Fibroblast of the aortic adventitia (primary cell): Measurements from ENCODE around the gene SLC37A1. TPM values are rescaled to one million over a fixed set of nuclear protein-coding genes. Genes with fewer than 3 reads are reported as not detected.

ENCODE experiments used
- DNase-seq: peaks from one replicate; pipeline ENCODE4 v3.0.0-alpha.2; 2010; ENCODE audit warnings: low read depth
- H3K4me3 ChIP-seq: 2 replicates; pipeline ENCODE4 v1.5.1; 2011; ENCODE audit warnings: low read depth, mild to moderate bottlenecking, control low read depth, low read length, moderate library complexity
- total RNA-seq: library from RNA; depleted of rRNA; stranded (reverse); fragments of >200 nt; gene quantifications from 2 replicates; pipeline ENCODE4 v1.2.3, GENCODE V29; 2012; ENCODE audit warnings: low replicate concordance
- TF ChIP-seq, protein P1 (sequence below): IDR thresholded peaks from 2 replicates; pipeline ENCODE4 v1.5.1; 2011; ENCODE audit warnings: mild to moderate bottlenecking, low read length, control low read depth, inconsistent platforms; ENCODE audit not compliant: insufficient read depth

Gene SLC37A1
- total RNA-seq, 1 donor, result 0.27 TPM

DNA sequence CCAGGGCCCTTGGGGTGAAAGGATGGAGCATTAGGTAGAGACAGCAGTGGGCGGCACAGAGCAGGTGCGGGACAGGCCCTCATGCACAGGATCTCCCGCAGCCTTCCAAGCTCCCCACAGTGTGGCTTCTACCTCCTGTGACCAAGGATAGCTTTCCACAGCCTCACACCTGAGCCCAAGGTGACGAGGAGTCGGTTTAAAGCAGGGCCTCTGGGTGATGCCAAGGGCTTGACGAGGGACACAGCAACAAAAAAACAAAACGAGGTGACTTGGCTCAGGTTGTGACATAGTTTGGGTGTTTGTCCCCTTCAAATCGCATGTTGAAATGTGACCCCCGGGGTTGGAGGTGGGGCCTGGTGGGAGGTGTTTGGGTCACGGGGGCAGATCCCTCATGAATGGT is 32.9 kb upstream of the SLC37A1 start:
- DNase-seq, result no peak
- H3K4me3 ChIP-seq, result no peak overlapping the region
- TF ChIP-seq, protein P1, sequence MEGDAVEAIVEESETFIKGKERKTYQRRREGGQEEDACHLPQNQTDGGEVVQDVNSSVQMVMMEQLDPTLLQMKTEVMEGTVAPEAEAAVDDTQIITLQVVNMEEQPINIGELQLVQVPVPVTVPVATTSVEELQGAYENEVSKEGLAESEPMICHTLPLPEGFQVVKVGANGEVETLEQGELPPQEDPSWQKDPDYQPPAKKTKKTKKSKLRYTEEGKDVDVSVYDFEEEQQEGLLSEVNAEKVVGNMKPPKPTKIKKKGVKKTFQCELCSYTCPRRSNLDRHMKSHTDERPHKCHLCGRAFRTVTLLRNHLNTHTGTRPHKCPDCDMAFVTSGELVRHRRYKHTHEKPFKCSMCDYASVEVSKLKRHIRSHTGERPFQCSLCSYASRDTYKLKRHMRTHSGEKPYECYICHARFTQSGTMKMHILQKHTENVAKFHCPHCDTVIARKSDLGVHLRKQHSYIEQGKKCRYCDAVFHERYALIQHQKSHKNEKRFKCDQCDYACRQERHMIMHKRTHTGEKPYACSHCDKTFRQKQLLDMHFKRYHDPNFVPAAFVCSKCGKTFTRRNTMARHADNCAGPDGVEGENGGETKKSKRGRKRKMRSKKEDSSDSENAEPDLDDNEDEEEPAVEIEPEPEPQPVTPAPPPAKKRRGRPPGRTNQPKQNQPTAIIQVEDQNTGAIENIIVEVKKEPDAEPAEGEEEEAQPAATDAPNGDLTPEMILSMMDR, result no peak

GRCh38 chr21:42481169-42481568 is 32.5 kb upstream of the SLC37A1 start:
- no peak for DNase-seq
- H3K4me3 ChIP-seq, result no peak overlapping the region
- TF ChIP-seq, protein P1, result no peak

DNA sequence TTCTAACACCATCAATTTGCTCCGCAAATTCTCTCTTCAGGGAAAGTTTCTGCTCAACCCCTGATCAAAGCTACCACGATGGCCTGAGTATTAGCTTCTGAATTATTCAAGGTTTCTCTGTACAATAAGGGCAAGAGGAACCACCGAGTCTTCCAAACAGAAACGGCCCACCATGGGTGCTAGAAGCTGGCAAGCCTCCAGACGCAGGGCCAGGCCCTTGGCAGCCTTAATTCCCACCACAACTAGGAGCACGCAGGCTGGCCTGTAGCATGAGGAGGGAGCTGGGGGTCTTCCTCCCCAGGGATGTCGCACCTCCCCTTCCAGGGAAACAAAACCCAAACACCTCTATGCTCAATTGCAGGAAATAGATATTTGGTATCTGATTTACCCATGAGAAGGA is 28.7 kb upstream of the SLC37A1 start:
- TF ChIP-seq, protein P1, result no peak
- no peak overlapping the region for H3K4me3 ChIP-seq
- DNase-seq, result no peak

DNA sequence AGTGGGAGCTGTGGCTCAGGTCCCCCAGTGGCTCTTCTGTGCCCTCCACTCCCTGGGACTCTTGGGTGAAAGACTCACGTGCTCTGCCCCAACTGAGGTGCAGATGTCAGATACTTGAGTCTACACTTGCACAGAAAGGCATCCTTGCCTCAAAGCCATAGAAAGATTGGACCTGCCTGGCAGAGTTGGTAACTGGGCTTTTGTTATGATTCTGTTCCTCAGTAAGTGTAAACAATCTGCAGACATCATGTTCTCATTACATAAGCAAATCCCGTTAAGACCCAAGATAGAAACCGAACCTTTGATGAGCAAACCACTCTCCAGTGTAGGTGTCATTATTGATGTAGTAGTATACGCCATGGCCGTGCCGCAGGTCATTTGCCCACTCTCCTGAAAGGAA is 27.6 kb upstream of the SLC37A1 start:
- no peak overlapping the region for H3K4me3 ChIP-seq
- TF ChIP-seq, protein P1, result no peak
- no peak for DNase-seq

DNA sequence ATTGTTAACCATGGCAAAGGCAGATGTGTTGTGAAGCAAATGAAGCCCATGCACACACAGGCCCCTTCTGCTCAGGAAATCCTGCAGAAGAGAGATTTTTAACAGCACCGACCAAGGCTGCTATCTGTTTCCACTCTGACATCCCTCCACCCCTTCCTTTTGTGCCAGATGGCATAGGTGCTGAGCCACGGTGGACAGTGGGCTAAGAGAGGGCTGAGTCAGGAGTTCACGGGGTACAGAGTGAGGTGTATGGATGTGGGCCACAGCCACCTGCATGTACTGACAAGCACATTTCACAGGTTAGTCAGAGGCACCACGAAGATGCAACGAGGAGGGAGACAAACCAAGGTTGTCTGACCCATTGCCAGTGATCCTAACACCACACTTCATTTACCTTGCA is 27.1 kb upstream of the SLC37A1 start:
- TF ChIP-seq, protein P1, result no peak
- no peak overlapping the region for H3K4me3 ChIP-seq
- DNase-seq, result no peak

- H3K4me3 ChIP-seq, result no peak overlapping the region
- TF ChIP-seq, protein P1, result no peak
- no peak for DNase-seq
Observed at GRCh38 chr21:42489006-42489563, 24.6 kb upstream of the SLC37A1 start.

GRCh38 chr21:42489991-42490390 is 23.7 kb upstream of the SLC37A1 start:
- no peak for DNase-seq
- TF ChIP-seq, protein P1, result no peak
- no peak overlapping the region for H3K4me3 ChIP-seq
